Adrenal gland (tissue), 12 donors: ENCODE measurements around the gene PRKCA. TPM values are rescaled to one million over a fixed set of nuclear protein-coding genes. Genes with fewer than 3 reads are reported as not detected.

Experiments used
- DNase-seq, 7 donors: peaks; one replicate each; pipeline ENCODE4 v3.0.0-alpha.2; 2019 to 2020
- H3K27ac ChIP-seq, 5 donors: fragments of 200-600 bp; sonication (generic) in 4 of 5; 1 replicate in 3 of 5; 2 replicates in 2 of 5; pipeline versions ENCODE4 v1.5.1 to v1.8.0; 2016 to 2020; ENCODE audit warnings: mild to moderate bottlenecking in 1 of 5
- H3K27me3 ChIP-seq: fragments of 200-600 bp; 2 replicates; pipeline ENCODE4 v1.8.0; 2021
- H3K36me3 ChIP-seq, 2 donors: fragments of 200-600 bp; replicated peaks in 1 of 2; 1 replicate in 1 of 2; 2 replicates in 1 of 2; pipeline versions ENCODE4 v1.5.1 to v1.8.0; 2018 to 2022
- H3K4me1 ChIP-seq, 2 donors: fragments of 200-600 bp; replicated peaks in 1 of 2; 1 replicate in 1 of 2; 2 replicates in 1 of 2; pipeline versions ENCODE4 v1.5.1 to v1.8.0; 2018 to 2021
- H3K4me3 ChIP-seq, 4 donors: fragments of 200-600 bp; sonication (generic) in 3 of 4; one replicate each; pipeline ENCODE4 v1.5.1; 2016 to 2018
- H3K9me3 ChIP-seq, 3 donors: fragments of 200-600 bp; sonication (generic) in 1 of 3; replicated peaks in 1 of 3; 1 replicate in 2 of 3; 2 replicates in 1 of 3; pipeline versions ENCODE4 v1.5.1 to v1.8.0; 2016 to 2021
- POLR2A ChIP-seq, 2 donors: fragments of 450-650 bp; IDR thresholded peaks; one replicate each; pipeline ENCODE4 v1.6.1; 2017; ENCODE audit warnings: antibody characterized with exemption in 2 of 2, mild to moderate bottlenecking in 2 of 2, moderate library complexity in 1 of 2
- WGBS, 4 donors: extraction: QIAGEN DNeasy Blood & Tissue Kit in 2 of 4; methylation state at CpG; one replicate each; pipeline versions ENCODE4 v1.1.5 to v1.1.7; 2013 to 2017; 5-methylcytosine and 5-hydroxymethylcytosine counted together
- intact Hi-C, 2 donors: fragments of 100-400 bp; cut with DNase I; formaldehyde crosslinking; loops; one replicate each; pipeline versions ENCODE4 v1.14.1 to v1.15.0; 2022 to 2023
- polyA plus RNA-seq, 3 donors: library from polyadenylated mRNA; stranded (reverse); fragments of 200-250 nt in 2 of 3; fragments of 350-450 nt in 1 of 3; fragmentation: Illumina TruSeq in 1 of 3; extraction: RNeasy Lipid Tissue Mini Kit (QIAGEN cat#74804) in 1 of 3; gene quantifications; one replicate each; pipeline ENCODE4 v1.2.3, GENCODE V29; 2013 to 2014
- total RNA-seq, 9 donors: library from RNA; depleted of rRNA in 4 of 9; stranded (reverse); fragments of >200 nt in 4 of 9; fragments of 120-200 nt in 1 of 9; fragmentation: NEBNext Ultra II Directional in 1 of 9; extraction: Animal tissue kit (Norgen Biotek cat#: 25700) in 1 of 9; gene quantifications; one replicate each; pipeline versions ENCODE4 v1.1.0 to v1.2.4, GENCODE V29; 2013 to 2023
- TF ChIP-seq, protein P1 (sequence below), 6 experiments: fragments of 450-650 bp in 4 of 6; fragments of 200-600 bp in 2 of 6; sonication (generic) in 1 of 6; IDR thresholded peaks; 1 replicate in 5 of 6; 2 replicates in 1 of 6; pipeline versions ENCODE4 v1.5.1 to v1.8.0; 2016 to 2021; ENCODE audit warnings: antibody characterized with exemption in 6 of 6, mild to moderate bottlenecking in 2 of 6, moderate library complexity in 1 of 6
- donor health status: healthy with polysubstance abuse.
- donor health status: Bipolar disorder and iron deficiency.
- donor health status: DM: yes; HTN: yes; CAD: no.
- donor health status: DM: no; HTN: no; CAD: no.
- donor health status: DM: no; HTN: no; CAD: no.
- donor health status: DM: yes; HTN: yes; CAD: no.

PRKCA gene
- total and polyA plus RNA-seq, 12 donors: 15.1 to 202 (median 84.1) TPM

GRCh38 chr17:66268247-66268927 is 34.0 kb upstream of the PRKCA start:
- Histone ChIP-seq H3K36me3 (no peaks in the 10 kb centered on the region), H3K4me3 (no peak overlapping the region), H3K27ac (no peak overlapping the region), H3K4me1 (peaks cover 6 to 9% of the 10 kb centered on the region in 2 donors), H3K9me3 (no peaks in the 10 kb centered on the region), H3K27me3 (no peaks in the 10 kb centered on the region)
- peak in 1 of 7 donors; percentile 7 for DNase-seq
- 69 to 75% (median 71%) methylated on average over 8 of the region's 8 CpGs for WGBS, 4 donors
- intact Hi-C loops: no loop called here
- no peak for TF ChIP-seq POLR2A (IDR thresholded peaks at IDR 0.05)
- TF ChIP-seq, protein P1, sequence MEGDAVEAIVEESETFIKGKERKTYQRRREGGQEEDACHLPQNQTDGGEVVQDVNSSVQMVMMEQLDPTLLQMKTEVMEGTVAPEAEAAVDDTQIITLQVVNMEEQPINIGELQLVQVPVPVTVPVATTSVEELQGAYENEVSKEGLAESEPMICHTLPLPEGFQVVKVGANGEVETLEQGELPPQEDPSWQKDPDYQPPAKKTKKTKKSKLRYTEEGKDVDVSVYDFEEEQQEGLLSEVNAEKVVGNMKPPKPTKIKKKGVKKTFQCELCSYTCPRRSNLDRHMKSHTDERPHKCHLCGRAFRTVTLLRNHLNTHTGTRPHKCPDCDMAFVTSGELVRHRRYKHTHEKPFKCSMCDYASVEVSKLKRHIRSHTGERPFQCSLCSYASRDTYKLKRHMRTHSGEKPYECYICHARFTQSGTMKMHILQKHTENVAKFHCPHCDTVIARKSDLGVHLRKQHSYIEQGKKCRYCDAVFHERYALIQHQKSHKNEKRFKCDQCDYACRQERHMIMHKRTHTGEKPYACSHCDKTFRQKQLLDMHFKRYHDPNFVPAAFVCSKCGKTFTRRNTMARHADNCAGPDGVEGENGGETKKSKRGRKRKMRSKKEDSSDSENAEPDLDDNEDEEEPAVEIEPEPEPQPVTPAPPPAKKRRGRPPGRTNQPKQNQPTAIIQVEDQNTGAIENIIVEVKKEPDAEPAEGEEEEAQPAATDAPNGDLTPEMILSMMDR (IDR thresholded peaks at IDR 0.05): no peak

DNA sequence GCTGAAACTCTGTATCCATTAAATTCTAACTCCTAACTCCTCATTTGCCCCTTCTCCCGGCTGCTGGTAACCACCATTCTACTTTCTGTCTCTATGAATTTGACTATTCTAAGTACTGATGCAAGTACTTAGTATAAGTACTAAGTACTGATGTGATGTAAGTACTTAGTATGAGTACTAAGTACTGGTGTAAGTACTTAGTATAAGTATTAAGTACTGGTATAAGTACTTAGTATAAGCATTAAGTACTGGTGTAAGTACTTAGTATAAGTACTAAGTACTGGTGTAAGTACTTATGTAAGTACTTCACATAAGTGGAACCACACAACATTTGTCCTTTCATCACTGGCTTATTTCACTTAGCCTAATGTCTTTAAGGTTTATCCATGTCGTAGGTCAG is 32.3 kb upstream of the PRKCA start:
- intact Hi-C loops: no loop called here

DNA sequence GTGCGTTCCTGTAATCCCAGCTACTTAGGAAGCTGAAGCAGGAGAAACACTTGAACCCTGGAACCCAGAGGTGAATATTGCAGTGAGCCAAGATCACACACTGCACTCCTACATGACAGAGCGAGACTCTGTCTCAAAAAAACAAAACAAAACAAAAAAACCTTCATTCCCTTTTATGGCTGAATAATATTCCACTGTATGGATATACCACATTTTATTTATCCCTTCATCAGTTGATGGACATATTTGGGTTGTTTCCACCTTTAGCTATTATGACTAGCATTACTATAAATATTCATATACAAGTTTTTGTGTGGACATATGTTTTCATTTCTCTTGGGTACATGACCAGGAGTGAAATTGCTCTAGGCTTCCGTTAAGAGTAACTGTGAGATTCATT is 30.9 kb upstream of the PRKCA start:
- Histone ChIP-seq H3K27me3 (no peaks in the 10 kb centered on the region), H3K36me3 (no peaks in the 10 kb centered on the region), H3K27ac (no peak overlapping the region), H3K4me3 (no peak overlapping the region), H3K4me1 (peaks cover 13 to 22% of the 10 kb centered on the region in 2 donors), H3K9me3 (no peaks in the 10 kb centered on the region)
- TF ChIP-seq POLR2A (IDR thresholded peaks at IDR 0.05): no peak
- TF ChIP-seq, protein P1 (IDR thresholded peaks at IDR 0.05): no peak
- WGBS, 4 donors: 93 to 97% (median 96%) methylated on average over 3 of the region's 3 CpGs
- DNase-seq: no peak
- intact Hi-C loops: no loop called here

More for the DNA sequence above, 32.3 kb upstream of the PRKCA start:
- H3K27ac ChIP-seq: no peak overlapping the region
- H3K27me3 ChIP-seq: no peaks in the 10 kb centered on the region
- no peaks in the 10 kb centered on the region for H3K36me3 ChIP-seq
- 80 to 83% (median 81%) methylated on average over 2 of the region's 2 CpGs for WGBS, 4 donors
- no peak for DNase-seq
- TF ChIP-seq POLR2A (IDR thresholded peaks at IDR 0.05): no peak
- TF ChIP-seq, protein P1 (IDR thresholded peaks at IDR 0.05): no peak
- H3K4me1 ChIP-seq: peaks cover 6 to 15% of the 10 kb centered on the region in 2 donors
- H3K9me3 ChIP-seq: no peaks in the 10 kb centered on the region
- H3K4me3 ChIP-seq: no peak overlapping the region

DNA sequence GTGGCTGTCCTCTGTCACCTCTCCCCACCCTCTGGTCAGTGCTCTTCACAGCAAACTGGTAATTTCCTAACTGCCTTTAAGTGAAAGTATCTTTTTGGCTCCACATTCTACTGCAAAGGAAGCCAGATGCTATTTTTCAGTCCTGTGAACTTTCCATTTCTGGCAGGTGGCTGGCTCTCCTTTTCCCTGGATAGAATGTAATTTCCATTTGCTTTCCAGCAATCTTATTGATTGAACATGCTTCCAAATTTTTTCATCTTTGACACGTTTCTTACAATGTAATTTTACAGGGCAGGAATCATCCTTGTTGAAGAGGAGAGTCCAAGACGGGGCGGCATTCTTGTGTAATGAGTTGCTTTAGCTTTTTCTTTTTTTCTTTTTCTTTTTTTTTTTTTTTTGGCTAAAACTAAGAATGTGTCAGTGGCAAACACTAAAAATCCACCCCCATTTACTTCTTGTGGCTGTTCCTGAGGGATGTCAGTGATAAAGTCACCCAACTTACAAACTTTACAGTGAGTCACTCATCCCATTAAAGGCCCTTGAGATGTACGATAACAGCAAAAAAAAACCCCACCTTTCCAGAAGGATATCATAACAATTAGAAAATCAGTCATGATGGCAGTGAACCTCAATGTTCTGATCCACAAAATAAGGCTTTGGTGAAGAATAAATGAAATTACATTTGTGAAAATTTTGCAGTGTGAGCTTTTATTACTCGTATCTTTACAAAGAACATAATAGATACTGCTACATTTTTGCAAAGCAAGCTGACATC is 29.4 kb upstream of the PRKCA start:
- Histone ChIP-seq H3K4me3 (no peak overlapping the region), H3K36me3 (no peaks in the 10 kb centered on the region), H3K9me3 (no peaks in the 10 kb centered on the region), H3K4me1 (peaks cover 13 to 22% of the 10 kb centered on the region in 2 donors), H3K27me3 (no peaks in the 10 kb centered on the region), H3K27ac (peak overlapping the region in 2 of 5 donors; percentile 47 to 66)
- peak in 6 of 7 donors; percentile 31 to 56 (median 41) for DNase-seq
- no peak for TF ChIP-seq POLR2A (IDR thresholded peaks at IDR 0.05)
- TF ChIP-seq, protein P1 (IDR thresholded peaks at IDR 0.05): no peak
- intact Hi-C loops: no loop called here
- 30 to 41% (median 34%) methylated on average over 5 of the region's 5 CpGs for whole genome bisulfite sequencing, 4 donors
